Breast epithelium (tissue), 4 donors: ENCODE measurements around the gene FAF1. TPM values are rescaled to one million over a fixed set of nuclear protein-coding genes. Genes with fewer than 3 reads are reported as not detected.

Source experiments
- DNase-seq, 2 donors: peaks; one replicate each; pipeline ENCODE4 v3.0.0-alpha.2; 2019; ENCODE audit warnings: low spot score in 2 of 2
- H3K27ac ChIP-seq, 2 donors: fragments of 200-600 bp; sonication (generic) in 1 of 2; one replicate each; pipeline ENCODE4 v1.5.1; 2016 to 2019; ENCODE audit warnings: mild to moderate bottlenecking in 1 of 2
- H3K27me3 ChIP-seq, 2 donors: fragments of 200-600 bp; sonication (generic) in 1 of 2; one replicate each; pipeline versions ENCODE4 v1.5.1 to v1.6.0; 2017 to 2019; ENCODE audit warnings: control low read depth in 1 of 2, mild to moderate bottlenecking in 1 of 2
- H3K36me3 ChIP-seq: fragments of 200-600 bp; one replicate; pipeline ENCODE4 v1.5.1; 2019
- H3K4me1 ChIP-seq, 2 donors: fragments of 200-600 bp; sonication (generic); one replicate each; pipeline ENCODE4 v1.5.1; 2016 to 2019; ENCODE audit warnings: control low read depth in 1 of 2
- H3K4me3 ChIP-seq, 3 donors: fragments of 200-600 bp; sonication (generic); 1 replicate in 2 of 3; 2 replicates in 1 of 3; pipeline ENCODE4 v1.5.1; 2016 to 2019; ENCODE audit warnings: mild to moderate bottlenecking in 3 of 3, moderate library complexity in 2 of 3
- H3K9me3 ChIP-seq, 2 donors: fragments of 200-600 bp; sonication (generic) in 1 of 2; one replicate each; pipeline ENCODE4 v1.5.1; 2016 to 2019; ENCODE audit warnings: control low read depth in 1 of 2
- POLR2A ChIP-seq: fragments of 450-650 bp; IDR thresholded peaks from one replicate; pipeline ENCODE4 v1.6.1; 2016; ENCODE audit warnings: antibody characterized with exemption, mild to moderate bottlenecking, moderate library complexity
- POLR2AphosphoS5 ChIP-seq, 3 donors: sonication (generic); formaldehyde crosslinking; IDR thresholded peaks; one replicate each; pipeline ENCODE4 v1.6.1; 2017; ENCODE audit warnings: antibody characterized with exemption in 3 of 3
- intact Hi-C: fragments of 100-400 bp; cut with DNase I; formaldehyde crosslinking; loops from one replicate; pipeline ENCODE4 v1.15.1; 2023; ENCODE audit warnings: low total_unique reads
- total RNA-seq, 3 donors: library from RNA; depleted of rRNA; stranded (reverse); fragments of >200 nt; gene quantifications; one replicate each; pipeline ENCODE4 v1.1.0, GENCODE V29; 2016
- TF ChIP-seq, protein P1 (sequence below), 3 donors: fragments of 450-650 bp; IDR thresholded peaks; one replicate each; pipeline ENCODE4 v1.5.1; 2016 to 2017; ENCODE audit warnings: antibody characterized with exemption in 3 of 3, mild to moderate bottlenecking in 3 of 3, moderate library complexity in 3 of 3

FAF1 gene
- total RNA-seq, 3 donors from 2014 or later: 34.9 to 58.2 (median 42.0) TPM

DNA sequence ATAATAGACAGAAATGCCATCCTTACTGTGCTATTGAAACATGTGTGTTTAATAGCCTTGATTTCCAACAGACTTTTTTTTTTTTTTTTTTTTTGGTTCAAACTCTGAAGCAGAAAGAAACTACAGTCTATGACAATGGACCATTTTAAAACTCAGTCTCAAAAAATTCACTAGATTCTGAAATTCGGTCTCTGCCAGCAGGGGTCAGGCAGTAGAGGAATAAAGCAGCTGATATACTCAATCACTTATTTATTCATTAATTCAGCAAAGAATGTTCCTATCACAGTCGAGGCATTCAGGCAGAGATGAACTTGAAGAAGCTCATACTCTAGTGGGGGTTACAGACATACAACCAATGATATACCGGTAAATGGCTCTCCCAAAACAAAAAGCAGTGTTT lies 275.9 kb downstream of the FAF1 start:
- no peaks in the 10 kb centered on the region for H3K4me1 ChIP-seq
- no peak for DNase-seq
- no peaks in the 10 kb centered on the region for H3K36me3 ChIP-seq
- H3K9me3 ChIP-seq: no peaks in the 10 kb centered on the region
- intact Hi-C loops: no loop called here
- no peak overlapping the region for H3K4me3 ChIP-seq
- H3K27ac ChIP-seq: no peak overlapping the region
- TF ChIP-seq POLR2A: no peak
- TF ChIP-seq POLR2AphosphoS5 (IDR thresholded peaks at IDR 0.05): no peak
- TF ChIP-seq, protein P1, sequence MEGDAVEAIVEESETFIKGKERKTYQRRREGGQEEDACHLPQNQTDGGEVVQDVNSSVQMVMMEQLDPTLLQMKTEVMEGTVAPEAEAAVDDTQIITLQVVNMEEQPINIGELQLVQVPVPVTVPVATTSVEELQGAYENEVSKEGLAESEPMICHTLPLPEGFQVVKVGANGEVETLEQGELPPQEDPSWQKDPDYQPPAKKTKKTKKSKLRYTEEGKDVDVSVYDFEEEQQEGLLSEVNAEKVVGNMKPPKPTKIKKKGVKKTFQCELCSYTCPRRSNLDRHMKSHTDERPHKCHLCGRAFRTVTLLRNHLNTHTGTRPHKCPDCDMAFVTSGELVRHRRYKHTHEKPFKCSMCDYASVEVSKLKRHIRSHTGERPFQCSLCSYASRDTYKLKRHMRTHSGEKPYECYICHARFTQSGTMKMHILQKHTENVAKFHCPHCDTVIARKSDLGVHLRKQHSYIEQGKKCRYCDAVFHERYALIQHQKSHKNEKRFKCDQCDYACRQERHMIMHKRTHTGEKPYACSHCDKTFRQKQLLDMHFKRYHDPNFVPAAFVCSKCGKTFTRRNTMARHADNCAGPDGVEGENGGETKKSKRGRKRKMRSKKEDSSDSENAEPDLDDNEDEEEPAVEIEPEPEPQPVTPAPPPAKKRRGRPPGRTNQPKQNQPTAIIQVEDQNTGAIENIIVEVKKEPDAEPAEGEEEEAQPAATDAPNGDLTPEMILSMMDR (IDR thresholded peaks at IDR 0.05): no peak
- no peaks in the 10 kb centered on the region for H3K27me3 ChIP-seq

DNA sequence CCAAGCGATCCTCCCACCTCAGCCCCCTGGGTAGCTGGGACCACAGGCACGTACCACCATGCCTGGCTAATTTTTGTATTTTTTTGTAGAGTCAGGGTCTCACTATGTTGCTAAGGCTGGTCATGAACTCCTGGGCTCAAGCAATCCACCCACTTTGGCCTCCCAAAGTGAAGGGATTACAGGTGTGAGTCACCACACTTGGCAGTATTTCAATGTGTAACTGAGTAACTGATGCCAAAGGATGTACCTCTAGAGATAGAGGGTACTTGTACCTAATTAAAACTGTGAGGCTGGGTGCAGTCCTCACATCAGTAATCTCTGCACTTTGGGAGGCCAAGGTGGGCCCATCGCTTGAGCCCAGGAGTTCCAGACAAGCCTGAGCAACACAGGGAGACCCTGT lies 278.1 kb downstream of the FAF1 start:
- H3K4me1 ChIP-seq: no peaks in the 10 kb centered on the region
- intact Hi-C loops: no loop called here
- H3K27me3 ChIP-seq: no peaks in the 10 kb centered on the region
- no peak overlapping the region for H3K27ac ChIP-seq
- TF ChIP-seq POLR2AphosphoS5 (IDR thresholded peaks at IDR 0.05) (no peak), POLR2A (no peak)
- TF ChIP-seq, protein P1 (IDR thresholded peaks at IDR 0.05): no peak
- no peaks in the 10 kb centered on the region for H3K9me3 ChIP-seq
- H3K4me3 ChIP-seq: no peak overlapping the region
- no peak for DNase-seq
- H3K36me3 ChIP-seq: no peaks in the 10 kb centered on the region

DNA sequence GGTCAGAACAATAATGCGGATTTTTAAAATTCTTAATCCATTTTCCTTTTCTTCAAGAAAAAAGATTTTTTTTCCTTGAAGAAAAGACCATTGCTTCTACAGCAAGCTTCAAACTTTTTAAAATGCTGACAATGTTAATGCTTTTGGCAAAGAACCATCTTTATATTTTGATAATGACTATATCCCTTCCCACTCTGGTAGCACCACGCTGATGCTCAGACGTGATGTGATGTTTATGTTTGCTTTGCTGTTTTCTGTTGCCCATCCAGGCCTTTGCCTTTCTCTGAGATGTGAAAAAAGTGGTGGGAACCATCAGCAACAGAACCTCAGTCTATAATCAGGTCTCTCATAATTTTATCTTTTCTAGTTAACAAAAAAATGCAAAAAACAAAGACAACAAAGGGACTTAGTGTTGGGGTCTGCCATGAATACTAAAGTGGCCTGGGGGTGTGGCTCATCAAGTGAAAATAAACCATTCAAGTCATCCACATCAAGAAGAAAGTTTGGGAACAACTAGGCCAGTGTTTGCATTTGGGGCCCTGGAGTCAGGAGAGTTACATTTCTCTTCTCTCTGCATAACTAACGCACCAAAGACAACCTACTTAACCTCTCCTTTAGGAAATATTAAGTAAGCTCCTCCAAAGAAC lies 292.2 kb downstream of the FAF1 start:
- H3K27me3 ChIP-seq: no peaks in the 10 kb centered on the region
- intact Hi-C loops: no loop called here
- TF ChIP-seq, protein P1 (IDR thresholded peaks at IDR 0.05): no peak
- no peak for TF ChIP-seq POLR2A
- no peak for TF ChIP-seq POLR2AphosphoS5 (IDR thresholded peaks at IDR 0.05)
- no peaks in the 10 kb centered on the region for H3K9me3 ChIP-seq
- no peak overlapping the region for H3K4me3 ChIP-seq
- H3K36me3 ChIP-seq: no peaks in the 10 kb centered on the region
- no peak for DNase-seq
- H3K4me1 ChIP-seq: no peaks in the 10 kb centered on the region
- no peak overlapping the region for H3K27ac ChIP-seq

DNA sequence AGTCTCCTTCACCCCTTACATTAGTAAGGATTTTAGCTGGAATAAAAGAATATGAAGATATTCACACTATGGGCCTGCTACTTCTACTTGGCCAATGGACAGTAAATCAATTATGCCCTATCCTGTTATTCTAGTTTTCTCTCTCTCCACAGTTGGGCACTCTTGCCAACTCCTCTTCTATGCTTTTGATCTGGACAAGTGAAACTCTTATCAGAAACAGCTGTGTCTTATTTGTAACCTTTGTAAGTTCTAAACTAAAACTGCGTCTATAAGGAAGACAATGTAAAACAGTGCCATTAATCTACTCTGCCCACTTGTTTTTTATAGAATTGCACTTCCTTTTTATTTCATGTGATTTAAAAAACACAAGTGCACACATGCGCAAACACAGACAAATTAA lies 292.8 kb downstream of the FAF1 start:
- Histone ChIP-seq H3K9me3 (no peaks in the 10 kb centered on the region), H3K4me3 (no peak overlapping the region), H3K27me3 (no peaks in the 10 kb centered on the region), H3K27ac (no peak overlapping the region), H3K36me3 (no peaks in the 10 kb centered on the region), H3K4me1 (no peaks in the 10 kb centered on the region)
- no peak for DNase-seq
- TF ChIP-seq POLR2A (no peak), POLR2AphosphoS5 (IDR thresholded peaks at IDR 0.05) (no peak)
- TF ChIP-seq, protein P1 (IDR thresholded peaks at IDR 0.05): no peak
- intact Hi-C loops: no loop called here

DNA sequence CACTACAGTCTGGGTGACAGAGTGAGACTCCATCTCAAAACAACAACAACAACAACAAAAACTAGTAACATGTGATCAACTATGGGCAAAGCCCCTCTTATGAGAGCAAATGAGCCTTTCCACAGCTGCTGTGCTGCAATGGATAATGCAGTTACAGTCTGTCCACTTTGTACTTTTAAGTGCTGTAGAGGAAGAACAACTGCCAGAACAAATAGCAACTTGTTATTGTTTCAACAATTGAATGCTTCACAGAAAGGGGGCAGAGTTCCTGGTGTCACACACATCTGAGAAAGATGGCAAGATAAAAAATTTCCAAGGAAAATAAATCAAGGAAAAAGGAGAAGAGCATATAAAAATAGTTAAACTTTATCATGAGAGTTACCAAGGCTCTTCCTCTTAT lies 293.2 kb downstream of the FAF1 start:
- Histone ChIP-seq H3K4me3 (no peak overlapping the region), H3K27me3 (no peaks in the 10 kb centered on the region), H3K36me3 (no peaks in the 10 kb centered on the region), H3K4me1 (no peaks in the 10 kb centered on the region), H3K27ac (no peak overlapping the region), H3K9me3 (no peaks in the 10 kb centered on the region)
- intact Hi-C loops: no loop called here
- DNase-seq: no peak
- TF ChIP-seq, protein P1 (IDR thresholded peaks at IDR 0.05): no peak
- no peak for TF ChIP-seq POLR2AphosphoS5 (IDR thresholded peaks at IDR 0.05)
